SJSA1 (cell line): ENCODE data around the gene CHST11. TPM values are rescaled to one million over a fixed set of nuclear protein-coding genes. Genes with fewer than 3 reads are reported as not detected.

ENCODE experiments used
- DNase-seq, 2 experiments: peaks; one replicate each; pipeline ENCODE4 v3.0.0-alpha.2; 2015 to 2020; ENCODE audit warnings: low spot score in 2 of 2, low read depth in 1 of 2
- H3K27ac ChIP-seq: fragments of 250-450 bp; sonication (Bioruptor Pico); 2 replicates; pipeline ENCODE4 v1.5.1; 2020; ENCODE audit warnings: mild to moderate bottlenecking, moderate library complexity
- H3K27me3 ChIP-seq: fragments of 250-450 bp; sonication (Bioruptor Pico); replicated peaks from 2 replicates; pipeline ENCODE4 v1.5.1; 2020; ENCODE audit warnings: mild to moderate bottlenecking, moderate library complexity
- H3K36me3 ChIP-seq: fragments of 250-450 bp; sonication (Bioruptor Pico); 2 replicates; pipeline ENCODE4 v1.5.1; 2020; ENCODE audit warnings: mild to moderate bottlenecking
- H3K4me1 ChIP-seq: fragments of 250-450 bp; sonication (Bioruptor Pico); replicated peaks from 2 replicates; pipeline ENCODE4 v1.6.1; 2021; ENCODE audit warnings: mild to moderate bottlenecking
- H3K4me3 ChIP-seq: fragments of 250-450 bp; sonication (Bioruptor Pico); 2 replicates; pipeline ENCODE4 v1.5.1; 2020; ENCODE audit warnings: mild to moderate bottlenecking
- H3K9me3 ChIP-seq: fragments of 250-450 bp; sonication (Bioruptor Pico); replicated peaks from 2 replicates; pipeline ENCODE4 v1.5.1; 2020; ENCODE audit warnings: mild to moderate bottlenecking
- total RNA-seq: library from RNA; depleted of rRNA; stranded (reverse); fragments of >200 nt; shearing (Covaris generic); gene quantifications from 2 replicates; pipeline ENCODE4 v1.2.3, GENCODE V29; 2014

Gene CHST11
- total RNA-seq, 1 experiment from 2014 or later: 0.71 TPM

DNA sequence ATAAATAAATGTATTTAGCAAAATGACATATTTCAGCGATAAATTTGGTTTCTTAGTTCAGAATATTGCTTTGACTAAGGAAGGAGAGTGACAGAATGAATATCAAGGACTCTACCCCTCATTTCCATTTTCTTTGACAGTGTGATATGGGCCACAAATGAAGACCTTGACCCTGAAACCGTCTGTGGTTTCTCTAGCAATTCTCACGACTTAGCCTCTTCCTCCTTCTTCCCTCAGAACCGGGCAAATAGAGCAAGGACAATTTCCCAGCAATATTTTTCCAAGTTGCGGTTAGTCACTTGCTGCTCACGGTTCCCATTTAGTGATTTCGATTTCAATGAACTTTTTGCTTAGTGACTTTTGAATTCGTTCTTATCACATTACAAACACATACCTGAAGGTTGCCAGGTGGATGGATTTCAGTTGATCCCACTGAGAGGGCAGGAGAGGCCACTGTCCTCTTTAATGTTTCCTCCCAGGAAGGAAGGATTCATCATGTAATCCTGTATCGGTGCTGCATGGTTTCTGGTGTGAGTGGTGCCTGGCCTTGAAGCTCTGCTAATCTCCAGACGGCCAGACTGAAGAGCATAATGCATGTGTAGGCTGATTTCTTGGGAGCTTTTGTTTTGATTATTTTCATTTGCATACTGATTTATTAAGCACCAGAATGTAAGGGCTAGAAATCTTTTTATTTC is 77.6 kb downstream of the CHST11 start:
- no peaks in the 10 kb centered on the region for H3K36me3 ChIP-seq
- no peak overlapping the region for H3K4me3 ChIP-seq
- H3K4me1 ChIP-seq: peaks cover 11% of the 10 kb centered on the region
- no peaks in the 10 kb centered on the region for H3K9me3 ChIP-seq
- no peak for DNase-seq
- H3K27me3 ChIP-seq: no peaks in the 10 kb centered on the region
- peak overlapping the region; percentile 53; the same call in 1 of the 2 replicates for H3K27ac ChIP-seq

DNA sequence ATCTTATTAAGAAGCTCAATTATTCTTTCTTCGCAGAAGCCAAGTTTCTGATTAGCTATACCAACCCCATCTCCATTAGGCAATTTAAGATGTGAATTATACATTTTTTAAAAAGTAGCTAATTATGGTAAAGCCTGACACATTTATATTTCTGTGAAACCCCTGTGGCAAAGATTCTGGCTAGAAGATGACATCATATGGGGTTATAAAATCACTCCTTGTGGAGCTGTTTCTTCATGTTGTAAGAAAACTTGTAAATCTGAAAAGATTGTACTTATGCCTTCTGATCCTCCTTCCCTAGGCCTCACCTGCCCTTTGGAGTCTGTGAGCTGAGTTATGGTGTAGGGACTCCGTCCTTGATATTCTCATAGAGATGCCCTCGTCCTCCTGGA is 78.1 kb downstream of the CHST11 start:
- no peak for DNase-seq
- H3K27ac ChIP-seq: peak overlapping the region; percentile 53
- no peaks in the 10 kb centered on the region for H3K9me3 ChIP-seq
- H3K36me3 ChIP-seq: no peaks in the 10 kb centered on the region
- no peak overlapping the region for H3K4me3 ChIP-seq
- peaks cover 11% of the 10 kb centered on the region for H3K4me1 ChIP-seq
- no peaks in the 10 kb centered on the region; the same call in 1 of the 2 replicates for H3K27me3 ChIP-seq

DNA sequence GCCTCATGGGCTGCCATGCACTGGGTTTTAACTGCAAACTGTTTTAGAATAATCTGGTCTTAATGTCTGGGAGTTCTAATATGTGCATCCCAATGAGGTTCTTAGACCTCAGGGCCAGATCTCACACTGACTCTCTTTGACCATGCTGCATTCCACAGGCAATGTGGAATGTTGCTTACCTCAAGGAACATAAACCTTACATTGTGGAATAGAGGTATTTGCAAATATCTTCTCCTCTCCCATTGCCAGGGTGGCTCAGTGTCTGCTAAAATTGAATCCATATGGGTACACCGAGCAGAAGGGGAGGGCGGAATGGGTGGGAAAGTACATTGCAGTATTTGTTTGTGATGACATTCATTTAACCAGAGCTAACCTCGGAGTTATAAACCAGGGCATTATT is 78.6 kb downstream of the CHST11 start:
- no peaks in the 10 kb centered on the region for H3K9me3 ChIP-seq
- peaks cover 11% of the 10 kb centered on the region for H3K4me1 ChIP-seq
- peak; percentile 46 to 54 for DNase-seq

DNA sequence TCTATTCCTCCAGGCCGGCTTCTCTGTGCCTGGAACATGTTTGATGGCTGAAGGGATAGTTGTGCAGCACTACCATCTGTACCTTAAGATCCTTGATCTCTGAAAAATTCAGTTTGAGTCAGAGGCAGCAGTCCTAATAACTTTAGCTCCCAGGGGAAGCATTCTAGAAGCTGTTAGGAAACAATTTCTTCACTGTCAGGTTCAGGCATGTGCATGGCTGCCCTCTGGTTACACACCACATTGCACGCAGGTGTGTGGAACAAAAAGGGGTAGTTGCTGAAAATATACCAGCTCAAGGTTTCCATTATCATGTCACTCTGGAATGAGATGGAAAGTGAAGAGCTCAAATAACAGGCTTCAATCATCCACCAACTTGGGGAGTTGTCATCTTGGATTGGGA is 80.1 kb downstream of the CHST11 start:
- DNase-seq: no peak
- no peaks in the 10 kb centered on the region; the same call in 1 of the 2 replicates for H3K27me3 ChIP-seq
- H3K36me3 ChIP-seq: no peaks in the 10 kb centered on the region
- H3K27ac ChIP-seq: no peak overlapping the region
- H3K4me3 ChIP-seq: no peak overlapping the region
- H3K9me3 ChIP-seq: no peaks in the 10 kb centered on the region
- peaks cover 11% of the 10 kb centered on the region for H3K4me1 ChIP-seq

More for the DNA sequence above, 78.6 kb downstream of the CHST11 start:
- Histone ChIP-seq H3K36me3 (no peaks in the 10 kb centered on the region), H3K27ac (peak overlapping the region; percentile 53), H3K27me3 (no peaks in the 10 kb centered on the region; the same call in 1 of the 2 replicates), H3K4me3 (no peak overlapping the region)

DNA sequence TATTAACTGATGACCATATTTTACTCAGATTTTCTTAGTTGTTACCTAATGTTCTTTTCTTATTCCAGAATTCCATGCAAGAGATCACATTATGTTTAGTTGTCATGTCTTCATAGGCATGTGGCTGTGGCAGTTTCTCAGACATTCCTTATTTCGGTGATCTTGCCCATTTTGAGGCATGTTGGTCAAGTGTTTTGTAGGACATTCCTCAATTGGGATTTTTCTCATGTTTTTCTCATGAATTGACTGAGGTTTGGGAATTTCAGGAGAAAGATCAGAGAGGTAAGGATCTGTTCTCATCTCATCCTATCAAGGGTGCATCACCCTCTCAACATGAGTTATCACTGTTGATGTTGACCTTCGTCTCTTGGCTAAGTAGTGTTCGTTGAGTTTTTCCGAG is 81.3 kb downstream of the CHST11 start:
- H3K27ac ChIP-seq: no peak overlapping the region
- no peaks in the 10 kb centered on the region for H3K9me3 ChIP-seq
- no peak overlapping the region for H3K4me3 ChIP-seq
- no peaks in the 10 kb centered on the region; the same call in 1 of the 2 replicates for H3K27me3 ChIP-seq
- no peak for DNase-seq
- no peaks in the 10 kb centered on the region for H3K36me3 ChIP-seq
- H3K4me1 ChIP-seq: peaks cover 11% of the 10 kb centered on the region

DNA sequence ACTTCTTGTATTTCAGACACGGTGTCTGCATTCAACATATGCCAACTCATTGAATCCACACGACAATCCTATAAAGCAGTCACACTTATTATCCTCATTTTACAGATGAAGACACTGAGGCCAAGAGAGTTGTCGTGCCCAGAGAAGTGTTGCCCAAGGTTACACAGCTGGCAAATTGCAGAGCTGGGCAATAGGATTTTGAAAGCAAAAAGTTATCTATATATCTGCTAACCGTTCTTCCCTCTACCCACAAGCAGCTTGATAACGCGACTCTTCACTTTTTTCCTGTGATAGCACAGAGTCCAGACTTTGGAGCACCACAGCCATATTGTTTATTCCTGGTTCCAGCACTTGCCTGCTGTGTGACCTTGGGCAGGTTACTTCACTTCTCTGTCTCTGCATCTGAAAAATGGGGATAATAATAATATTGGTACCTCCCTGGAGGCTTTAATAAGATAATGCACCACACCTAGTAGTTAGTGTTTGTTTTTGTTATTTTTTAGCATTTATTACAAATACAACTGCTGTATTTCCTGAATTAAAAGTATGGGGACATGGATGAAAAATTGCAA is 82.2 kb downstream of the CHST11 start:
- no peaks in the 10 kb centered on the region for H3K9me3 ChIP-seq
- no peak overlapping the region for H3K27ac ChIP-seq
- H3K4me3 ChIP-seq: no peak overlapping the region
- no peaks in the 10 kb centered on the region; the same call in 1 of the 2 replicates for H3K27me3 ChIP-seq
- H3K36me3 ChIP-seq: no peaks in the 10 kb centered on the region
- H3K4me1 ChIP-seq: peaks cover 11% of the 10 kb centered on the region
- no peak for DNase-seq

DNA sequence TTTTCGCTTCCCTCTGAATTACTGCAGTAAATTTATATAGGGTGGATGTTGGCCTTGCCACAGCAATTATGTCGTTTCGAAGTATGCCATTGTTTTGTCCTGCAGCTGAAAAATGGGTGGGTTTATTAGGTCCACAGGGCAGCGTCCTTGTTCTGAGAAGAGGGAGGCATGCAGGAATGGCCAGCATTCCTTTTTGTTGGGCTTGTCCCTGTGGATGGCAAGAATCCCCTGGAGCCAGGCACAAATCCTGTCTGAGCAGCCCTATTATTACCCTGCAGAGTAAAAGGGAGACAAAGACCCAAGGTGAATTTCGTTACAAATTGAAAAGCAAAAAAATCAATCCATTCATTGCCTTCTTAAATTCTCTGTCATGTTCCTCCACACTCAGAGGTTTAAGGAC is 88.1 kb downstream of the CHST11 start:
- Histone ChIP-seq H3K9me3 (peaks cover 5% of the 10 kb centered on the region; the same call in 1 of the 2 replicates), H3K4me3 (no peak overlapping the region), H3K27ac (no peak overlapping the region), H3K27me3 (no peaks in the 10 kb centered on the region; the same call in 1 of the 2 replicates), H3K4me1 (no peaks in the 10 kb centered on the region), H3K36me3 (no peaks in the 10 kb centered on the region)
- DNase-seq: no peak

DNA sequence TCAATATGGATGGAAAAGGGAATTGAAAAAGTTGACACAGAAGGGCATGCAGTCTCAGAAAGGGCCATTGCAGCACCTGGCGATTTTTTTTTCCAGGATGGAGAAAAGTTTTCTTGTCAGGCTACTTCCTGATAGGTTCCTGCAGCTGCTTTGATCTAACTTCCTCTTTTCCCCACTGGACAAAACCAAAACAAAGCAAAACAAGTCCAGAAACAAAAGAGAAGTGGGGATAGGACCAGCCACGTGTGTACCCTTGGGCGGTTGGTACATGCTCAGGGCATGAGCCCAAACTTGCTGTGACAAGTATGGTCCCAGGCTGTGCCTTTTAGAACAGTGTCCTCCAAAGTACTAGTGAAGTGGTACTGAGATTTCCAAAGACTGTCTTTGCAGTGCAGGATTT is 89.8 kb downstream of the CHST11 start:
- Histone ChIP-seq H3K36me3 (no peaks in the 10 kb centered on the region), H3K9me3 (peaks cover 5% of the 10 kb centered on the region; the same call in 1 of the 2 replicates), H3K27ac (no peak overlapping the region), H3K4me3 (no peak overlapping the region), H3K27me3 (no peaks in the 10 kb centered on the region), H3K4me1 (no peaks in the 10 kb centered on the region)
- DNase-seq: no peak

DNA sequence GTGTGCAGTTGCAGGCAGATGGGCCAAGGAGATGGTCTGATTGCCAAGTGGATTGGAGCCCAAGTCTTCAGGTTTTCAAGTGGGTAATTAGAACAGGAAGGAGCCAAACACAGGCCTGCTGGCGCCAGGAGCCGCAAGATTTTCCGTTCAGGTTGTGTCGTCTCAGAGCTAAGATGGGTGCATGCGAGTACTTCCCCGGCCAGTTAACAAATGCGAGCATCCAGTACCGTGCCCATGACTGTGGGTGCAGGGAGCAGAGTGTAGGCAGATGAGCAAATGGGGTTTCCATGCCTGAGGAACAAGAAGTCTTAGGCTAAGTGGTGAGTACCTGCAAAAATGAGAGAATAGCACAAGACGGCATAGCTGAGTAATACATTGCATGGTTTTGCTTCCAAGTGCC is 90.5 kb downstream of the CHST11 start:
- peaks cover 5% of the 10 kb centered on the region; the same call in 1 of the 2 replicates for H3K9me3 ChIP-seq
- no peaks in the 10 kb centered on the region for H3K27me3 ChIP-seq
- DNase-seq: no peak
- no peak overlapping the region for H3K27ac ChIP-seq
- H3K4me3 ChIP-seq: no peak overlapping the region
- H3K4me1 ChIP-seq: no peaks in the 10 kb centered on the region
- no peaks in the 10 kb centered on the region for H3K36me3 ChIP-seq

DNA sequence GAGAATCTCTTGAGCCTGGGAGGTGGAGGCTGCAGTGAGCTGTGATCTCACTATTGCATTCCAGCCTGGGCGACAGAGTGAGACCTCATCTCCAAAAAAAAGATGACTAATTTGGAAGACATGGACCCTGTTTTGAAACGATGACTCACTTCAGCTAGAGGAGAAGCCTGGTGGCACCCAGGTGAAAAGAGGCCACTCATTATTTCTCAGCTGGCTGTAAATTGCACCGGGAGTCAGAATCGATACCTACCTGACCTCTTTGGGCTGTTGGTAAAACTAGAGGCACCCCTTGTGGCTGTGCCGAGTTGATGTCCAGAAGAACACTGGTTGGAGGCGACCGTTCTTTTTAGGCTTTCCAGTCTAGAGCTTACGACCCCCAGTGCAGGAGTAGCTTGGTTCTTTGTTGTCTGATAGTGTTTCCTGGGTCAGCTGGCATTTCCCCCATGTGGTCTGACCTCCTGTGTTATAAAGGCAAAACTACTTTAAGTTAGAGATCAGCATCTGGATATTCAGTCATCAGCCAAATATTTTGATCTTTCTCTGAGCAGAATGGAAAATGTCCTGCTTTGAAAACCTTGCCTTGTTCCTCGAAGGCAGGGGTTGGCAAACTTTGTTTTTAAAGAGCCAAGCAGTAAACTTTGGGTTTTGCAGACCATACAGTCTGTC is 93.2 kb downstream of the CHST11 start:
- DNase-seq: no peak

DNA sequence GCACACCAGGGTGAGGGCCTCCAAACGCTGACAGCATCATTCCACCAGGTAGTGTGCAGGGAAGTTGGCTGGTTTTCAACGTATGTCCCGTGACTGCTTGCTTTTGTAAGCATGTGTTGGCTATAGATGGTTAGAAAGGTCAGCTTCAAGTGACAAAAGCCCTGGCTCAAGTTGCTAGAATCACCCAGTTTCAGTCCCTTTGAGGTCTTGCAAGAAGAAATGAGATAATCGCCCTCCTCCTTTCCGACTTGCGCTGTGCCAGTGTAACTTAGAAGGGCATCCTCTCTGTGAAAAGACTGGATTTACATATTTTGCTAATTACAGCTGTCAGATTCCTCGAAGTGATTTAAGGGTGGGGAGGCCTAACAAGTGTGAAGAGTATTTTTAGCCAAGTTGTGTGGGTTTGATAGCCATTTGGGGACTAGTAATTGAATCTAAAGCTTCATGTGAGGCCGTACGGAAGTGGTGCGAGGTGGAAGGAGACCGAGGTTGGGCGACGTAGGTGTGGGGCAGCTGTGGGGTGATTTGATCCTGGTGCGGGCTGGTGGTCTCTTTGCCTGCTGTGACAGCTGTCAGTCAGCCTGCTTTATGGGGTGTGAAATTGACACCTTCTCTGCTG is 94.7 kb downstream of the CHST11 start:
- H3K4me1 ChIP-seq: no peaks in the 10 kb centered on the region
- H3K4me3 ChIP-seq: no peak overlapping the region
- no peaks in the 10 kb centered on the region for H3K36me3 ChIP-seq
- DNase-seq: no peak
- H3K9me3 ChIP-seq: peaks cover 5% of the 10 kb centered on the region; the same call in 1 of the 2 replicates
- no peaks in the 10 kb centered on the region for H3K27me3 ChIP-seq
- H3K27ac ChIP-seq: no peak overlapping the region

More for the DNA sequence above, 93.2 kb downstream of the CHST11 start:
- Histone ChIP-seq H3K27me3 (no peaks in the 10 kb centered on the region), H3K27ac (no peak overlapping the region), H3K4me3 (no peak overlapping the region), H3K9me3 (peaks cover 5% of the 10 kb centered on the region; the same call in 1 of the 2 replicates), H3K4me1 (no peaks in the 10 kb centered on the region), H3K36me3 (no peaks in the 10 kb centered on the region)

DNA sequence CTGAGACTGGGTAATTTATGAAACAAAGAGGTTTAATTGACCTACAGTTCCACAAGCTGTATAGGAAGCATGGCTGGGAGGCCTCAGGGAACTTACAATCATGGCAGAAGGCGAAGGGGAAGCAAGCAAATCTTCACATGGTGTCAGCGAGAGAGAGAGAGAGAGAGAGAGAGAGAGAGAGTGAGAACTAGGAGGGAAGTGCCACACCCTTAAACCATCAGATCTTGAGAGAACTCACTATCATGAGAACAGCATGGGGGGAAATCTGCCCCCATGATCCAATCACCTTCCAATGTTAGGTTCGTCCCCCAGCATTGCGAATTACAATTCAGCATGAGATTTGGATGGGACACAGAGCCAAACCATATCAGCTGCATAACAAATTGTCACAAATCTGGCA is 96.7 kb downstream of the CHST11 start:
- H3K9me3 ChIP-seq: no peaks in the 10 kb centered on the region
- H3K36me3 ChIP-seq: no peaks in the 10 kb centered on the region
- H3K27ac ChIP-seq: no peak overlapping the region
- no peak overlapping the region for H3K4me3 ChIP-seq
- no peaks in the 10 kb centered on the region for H3K27me3 ChIP-seq
- no peaks in the 10 kb centered on the region for H3K4me1 ChIP-seq
- no peak for DNase-seq

DNA sequence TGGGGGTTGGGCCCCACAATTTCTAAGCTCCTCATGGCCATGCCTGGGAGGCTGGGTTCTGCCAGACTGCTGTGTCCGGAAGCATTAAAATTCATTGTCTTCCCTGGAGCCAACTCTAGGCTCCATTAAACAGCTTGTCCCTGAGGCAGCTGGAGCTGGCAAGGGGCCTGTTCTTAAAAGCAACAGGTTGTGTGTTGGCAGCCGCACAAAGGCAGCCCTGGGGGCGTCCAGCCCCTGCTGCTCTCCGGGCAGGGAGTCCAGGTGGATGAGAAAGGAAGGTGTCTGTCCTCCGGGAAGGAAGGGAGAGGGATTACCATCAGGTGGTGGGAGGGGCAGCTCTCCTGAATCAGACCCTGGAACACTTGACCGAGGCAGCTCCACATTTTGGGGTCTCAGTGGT is 98.9 kb downstream of the CHST11 start:
- H3K4me3 ChIP-seq: no peak overlapping the region
- H3K4me1 ChIP-seq: no peaks in the 10 kb centered on the region
- no peaks in the 10 kb centered on the region for H3K36me3 ChIP-seq
- H3K9me3 ChIP-seq: no peaks in the 10 kb centered on the region
- no peaks in the 10 kb centered on the region for H3K27me3 ChIP-seq
- no peak for DNase-seq
- no peak overlapping the region for H3K27ac ChIP-seq
